Transverse colon (tissue), 4 donors: ENCODE results near the gene SLC37A3. TPM values are rescaled to one million over a fixed set of nuclear protein-coding genes. Genes with fewer than 3 reads are reported as not detected.

ENCODE experiments used
- DNase-seq: peaks from one replicate; pipeline ENCODE4 v3.0.0-alpha.2; 2019
- H3K27ac ChIP-seq, 4 donors: fragments of 200-600 bp; sonication (generic); 2 replicates each; pipeline ENCODE4 v1.5.1; 2016 to 2018; ENCODE audit warnings: inconsistent platforms in 4 of 4
- H3K27me3 ChIP-seq: fragments of 200-600 bp; sonication (generic); 2 replicates; pipeline ENCODE4 v1.5.1; 2017; ENCODE audit warnings: inconsistent platforms
- H3K36me3 ChIP-seq, 4 donors: fragments of 200-600 bp; sonication (generic); 2 replicates each; pipeline ENCODE4 v1.5.1; 2017 to 2019; ENCODE audit warnings: inconsistent platforms in 4 of 4
- H3K4me1 ChIP-seq, 4 donors: fragments of 200-600 bp; sonication (generic); 2 replicates each; pipeline ENCODE4 v1.5.1; 2017 to 2020; ENCODE audit warnings: inconsistent platforms in 4 of 4
- H3K4me3 ChIP-seq, 4 donors: fragments of 200-600 bp; sonication (generic); 1 replicate in 1 of 4; 2 replicates in 3 of 4; pipeline versions ENCODE4 v1.5.1 to v1.6.1; 2017 to 2019; ENCODE audit warnings: inconsistent platforms in 4 of 4
- H3K9me3 ChIP-seq, 2 donors: fragments of 200-600 bp; sonication (generic); 2 replicates each; pipeline ENCODE4 v1.5.1; 2017 to 2019; ENCODE audit warnings: inconsistent platforms in 2 of 2
- CTCF ChIP-seq, 5 experiments: fragments of 200-600 bp in 3 of 5; fragments of 450-650 bp in 2 of 5; sonication (generic) in 3 of 5; IDR thresholded peaks; 1 replicate in 2 of 5; 2 replicates in 3 of 5; pipeline ENCODE4 v1.5.1; 2016 to 2017; ENCODE audit warnings: antibody characterized with exemption in 5 of 5, inconsistent platforms in 3 of 5, mild to moderate bottlenecking in 2 of 5, moderate library complexity in 1 of 5
- EP300 ChIP-seq: sonication (generic); formaldehyde crosslinking; IDR thresholded peaks from one replicate; pipeline ENCODE4 v1.6.1; 2017; ENCODE audit warnings: antibody characterized with exemption, low read depth
- POLR2A ChIP-seq: fragments of 450-650 bp; IDR thresholded peaks from one replicate; pipeline ENCODE4 v1.6.1; 2016; ENCODE audit warnings: antibody characterized with exemption, mild to moderate bottlenecking, moderate library complexity
- POLR2AphosphoS5 ChIP-seq, 3 donors: sonication (generic); formaldehyde crosslinking; IDR thresholded peaks; one replicate each; pipeline ENCODE4 v1.6.1; 2016; ENCODE audit warnings: antibody characterized with exemption in 3 of 3
- WGBS, 2 donors: methylation state at CpG; one replicate each; pipeline ENCODE4 v1.1.5; 2018; ENCODE audit warnings: low coverage in 1 of 2; 5-methylcytosine and 5-hydroxymethylcytosine counted together
- in situ Hi-C, 4 donors: fragments of 200-750 bp; cut with MboI; loops; one replicate each; pipeline versions ENCODE4 v1.15.0 to v1.15.1; 2017; ENCODE audit warnings: low sequenced_read_pairs in 3 of 4, low pct_ligation_motif_present in 1 of 4, low pct_unique_long_range_greater_than_20kb in 1 of 4
- intact Hi-C: fragments of 100-400 bp; cut with DNase I; formaldehyde crosslinking; loops from one replicate; pipeline ENCODE4 v1.15.1; 2023; ENCODE audit warnings: low total_unique reads
- total RNA-seq, 4 donors: library from RNA; depleted of rRNA; stranded (reverse); fragments of >200 nt; gene quantifications; one replicate each; pipeline ENCODE4 v1.1.0, GENCODE V29; 2016

The SLC37A3 gene
- total RNA-seq, 4 donors from 2014 or later, result 34.8 to 132 (median 76.0) TPM

DNA sequence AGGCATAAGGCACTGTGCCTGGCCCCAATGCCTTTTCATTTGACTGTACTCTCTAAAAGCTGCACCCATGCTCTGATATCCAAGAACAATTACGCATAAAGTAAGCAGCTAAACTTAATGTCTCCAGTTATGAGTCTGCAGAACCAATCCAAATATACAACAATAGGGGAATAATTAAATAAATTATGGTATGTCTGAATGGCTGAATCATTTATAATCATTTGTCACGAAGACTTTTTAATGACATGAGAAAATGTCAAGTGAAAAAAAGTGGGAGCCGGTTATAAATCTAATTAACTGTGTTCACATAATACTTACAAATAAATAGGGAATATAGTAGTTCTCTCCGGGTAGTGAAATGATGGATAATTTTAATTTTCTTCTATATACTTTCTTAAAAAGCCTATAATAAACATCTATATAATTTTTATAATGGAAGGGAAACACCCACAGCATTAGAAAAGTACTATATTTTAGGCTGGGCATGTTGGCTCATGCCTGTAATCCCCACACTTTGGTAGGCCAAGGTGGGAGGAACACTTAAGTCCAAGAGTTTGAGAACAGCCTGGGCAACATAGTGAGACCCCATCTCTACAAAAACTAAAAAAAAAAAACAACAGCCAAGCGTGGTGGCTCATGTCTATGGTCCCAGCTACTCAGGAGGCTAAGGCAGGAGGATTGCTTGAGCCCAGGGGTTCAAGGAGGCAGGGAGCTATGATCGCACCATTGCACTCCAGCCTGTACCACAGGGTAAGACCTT lies 14.2 kb downstream of the SLC37A3 start:
- Histone ChIP-seq H3K27ac (no peak overlapping the region), H3K27me3 (no peaks in the 10 kb centered on the region), H3K4me3 (no peak overlapping the region), H3K36me3 (peaks cover 0 to 17% (median 8%) of the 10 kb centered on the region in 4 donors), H3K9me3 (no peaks in the 10 kb centered on the region), H3K4me1 (peaks cover 0 to 12% (median 4%) of the 10 kb centered on the region in 4 donors)
- 97 to 98% methylated on average over 6 of the region's 6 CpGs for WGBS, 2 donors
- TF ChIP-seq EP300 (no peak), CTCF (IDR thresholded peaks at IDR 0.05) (no peak), POLR2AphosphoS5 (IDR thresholded peaks at IDR 0.05) (no peak), POLR2A (no peak)
- intact Hi-C loops (no loop called here), in situ Hi-C loops (no loop called here)
- DNase-seq, result no peak

DNA sequence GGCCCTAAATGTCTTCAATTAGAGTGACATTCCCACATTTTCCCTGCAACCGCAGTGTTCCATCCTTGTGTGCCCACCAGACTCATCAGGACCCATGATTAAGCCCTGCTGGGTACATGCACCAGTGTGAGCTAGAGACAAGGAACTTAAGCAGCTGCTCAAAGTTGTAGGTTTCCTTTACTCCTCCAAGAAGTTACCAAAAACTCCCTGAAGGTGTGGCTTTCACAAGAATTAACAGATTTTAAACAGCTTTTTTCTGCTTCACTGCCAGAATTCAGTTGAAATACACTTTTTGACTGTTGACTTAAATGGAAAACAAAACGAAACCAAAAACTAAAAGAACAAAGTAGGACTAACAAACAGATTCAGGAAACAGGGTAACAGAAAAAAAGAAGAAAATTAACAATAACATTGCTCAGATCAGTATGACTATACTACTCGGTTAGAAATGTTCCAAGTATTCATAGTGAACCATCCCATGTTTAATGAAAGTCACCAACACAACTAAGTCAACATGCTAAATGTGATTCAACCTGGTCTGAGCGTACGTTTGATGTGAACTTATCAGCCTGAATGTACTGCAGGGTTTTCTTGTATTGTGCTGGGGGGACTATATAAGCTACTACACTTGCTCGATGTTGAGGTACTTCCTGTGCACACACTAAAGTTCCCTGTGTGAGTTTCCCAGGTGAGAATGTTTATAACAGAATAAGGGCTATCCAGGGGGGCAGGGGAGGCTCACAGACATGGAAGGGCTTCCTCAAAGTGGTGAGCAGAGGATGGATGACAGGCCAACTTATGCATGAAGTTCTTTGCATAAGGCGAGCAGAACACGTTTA lies 22.2 kb downstream of the SLC37A3 start:
- Histone ChIP-seq H3K9me3 (no peaks in the 10 kb centered on the region), H3K4me1 (no peaks in the 10 kb centered on the region), H3K27me3 (no peaks in the 10 kb centered on the region), H3K27ac (no peak overlapping the region), H3K4me3 (no peak overlapping the region), H3K36me3 (peaks cover 0 to 28% (median 7%) of the 10 kb centered on the region in 4 donors)
- no peak for DNase-seq
- TF ChIP-seq CTCF (IDR thresholded peaks at IDR 0.05) (no peak), EP300 (no peak), POLR2A (no peak), POLR2AphosphoS5 (IDR thresholded peaks at IDR 0.05) (no peak)
- 60 to 74% methylated on average over 1 to 8 of the region's 8 CpGs for WGBS, 2 donors
- intact Hi-C loops, result no loop called here
- in situ Hi-C loops, result no loop called here

DNA sequence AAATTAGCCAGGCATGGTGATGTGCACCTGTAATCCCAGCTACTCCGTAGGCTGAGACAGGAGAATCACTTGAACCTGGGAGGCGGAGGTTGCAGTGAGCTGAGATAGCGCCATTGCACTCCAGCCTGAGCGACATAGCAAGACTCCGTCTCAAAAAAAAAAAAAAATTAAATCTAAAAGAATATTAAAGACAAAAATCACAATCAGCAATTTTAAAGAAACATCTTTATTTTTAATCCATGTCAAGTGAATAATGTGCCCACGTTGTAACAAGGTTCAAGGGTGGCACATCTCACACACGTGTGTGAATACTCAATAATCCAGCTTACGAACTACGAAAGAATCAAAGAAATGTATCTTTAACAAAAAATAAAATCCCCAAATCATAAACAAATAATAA lies 23.0 kb downstream of the SLC37A3 start:
- no peak for DNase-seq
- H3K9me3 ChIP-seq, result no peaks in the 10 kb centered on the region
- in situ Hi-C loops (no loop called here), intact Hi-C loops (no loop called here)
- H3K4me3 ChIP-seq, result no peak overlapping the region
- peaks cover 0 to 27% (median 7%) of the 10 kb centered on the region in 4 donors for H3K36me3 ChIP-seq
- WGBS, 2 donors, result 92 to 100% methylated on average over 6 to 9 of the region's 9 CpGs
- no peaks in the 10 kb centered on the region for H3K4me1 ChIP-seq
- no peak overlapping the region for H3K27ac ChIP-seq
- no peaks in the 10 kb centered on the region for H3K27me3 ChIP-seq
- no peak for TF ChIP-seq EP300
- no peak for TF ChIP-seq CTCF (IDR thresholded peaks at IDR 0.05)
- TF ChIP-seq POLR2AphosphoS5 (IDR thresholded peaks at IDR 0.05), result no peak
- TF ChIP-seq POLR2A, result no peak

- no peak for TF ChIP-seq POLR2AphosphoS5 (IDR thresholded peaks at IDR 0.05)
- no peak for TF ChIP-seq POLR2A
- no peak for TF ChIP-seq CTCF (IDR thresholded peaks at IDR 0.05)
- no peak for TF ChIP-seq EP300
- no peak overlapping the region for H3K4me3 ChIP-seq
- no peaks in the 10 kb centered on the region for H3K27me3 ChIP-seq
- peaks cover 0 to 20% (median 11%) of the 10 kb centered on the region in 4 donors for H3K4me1 ChIP-seq
- 90 to 91% methylated on average over 4 of the region's 4 CpGs for WGBS, 2 donors
- no peaks in the 10 kb centered on the region for H3K9me3 ChIP-seq
- H3K36me3 ChIP-seq, result no peaks in the 10 kb centered on the region
- no peak for DNase-seq
- in situ Hi-C loops, result no loop called here
- H3K27ac ChIP-seq, result no peak overlapping the region
- intact Hi-C loops, result no loop called here
These were observed 29.0 kb downstream of the SLC37A3 start for GRCh38 chr7:140369294-140369693.
